ELR (cell line): ENCODE results near the gene ZNF438.

Experiments
- DNase-seq: peaks from one replicate; pipeline ENCODE4 v3.0.0-alpha.2; 2015; ENCODE audit warnings: low read depth

ZNF438 gene

DNA sequence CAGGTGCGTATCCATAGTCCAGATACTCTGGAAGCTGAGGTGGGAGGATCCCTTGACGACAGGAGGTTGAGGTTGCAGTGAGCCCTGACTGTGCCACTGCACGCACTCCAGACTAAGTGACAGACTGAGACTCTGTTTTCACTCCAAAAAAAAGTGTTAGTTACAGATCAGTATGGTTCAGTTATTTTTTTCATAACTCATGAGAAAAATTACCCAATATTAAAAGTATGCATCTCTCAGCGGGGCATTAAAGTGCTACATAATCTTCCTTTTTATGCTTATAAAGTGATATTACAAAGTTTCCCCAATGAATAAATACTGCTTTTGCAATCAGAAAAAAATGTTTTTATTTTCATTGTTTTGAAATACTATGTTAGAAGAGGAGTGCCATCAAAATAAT, 147.9 kb downstream of the ZNF438 start:
- DNase-seq: no peak

DNA sequence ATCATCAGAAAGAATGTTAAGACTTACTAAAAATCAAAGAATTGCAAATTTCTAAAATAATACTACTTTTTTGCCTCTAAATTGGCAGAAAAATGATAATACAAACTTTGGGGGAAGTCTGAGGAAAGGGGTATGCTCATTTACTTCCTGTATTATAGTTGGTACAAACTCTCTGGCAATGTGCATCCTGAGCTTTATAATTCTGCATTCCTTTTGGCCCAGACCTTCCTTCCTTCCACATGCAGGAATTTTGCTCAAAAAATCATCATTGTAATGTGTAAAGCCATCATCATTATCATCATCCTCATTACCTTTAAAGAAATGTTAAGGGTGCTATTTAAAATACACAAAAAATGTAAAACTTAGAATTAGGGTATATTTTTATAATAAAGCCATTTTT, 148.5 kb downstream of the ZNF438 start:
- no peak for DNase-seq

DNA sequence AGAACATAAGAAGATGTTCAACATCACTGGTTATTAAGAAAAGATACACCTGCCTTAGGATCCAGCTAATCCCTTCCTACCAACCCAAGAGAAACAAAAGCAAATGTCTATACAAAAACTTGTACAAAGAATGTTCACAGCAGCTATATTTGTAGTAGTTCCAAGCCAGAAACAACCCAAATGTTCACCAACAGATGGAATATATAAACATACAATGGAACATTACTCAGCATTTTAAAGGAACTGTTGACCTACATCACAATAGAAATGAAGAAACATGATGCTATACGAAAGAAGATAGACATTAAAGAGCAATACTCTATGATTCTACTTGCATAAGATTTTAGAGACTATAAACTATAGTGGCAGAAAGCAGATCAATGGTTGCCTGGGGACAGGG, 149.4 kb downstream of the ZNF438 start:
- DNase-seq: no peak

DNA sequence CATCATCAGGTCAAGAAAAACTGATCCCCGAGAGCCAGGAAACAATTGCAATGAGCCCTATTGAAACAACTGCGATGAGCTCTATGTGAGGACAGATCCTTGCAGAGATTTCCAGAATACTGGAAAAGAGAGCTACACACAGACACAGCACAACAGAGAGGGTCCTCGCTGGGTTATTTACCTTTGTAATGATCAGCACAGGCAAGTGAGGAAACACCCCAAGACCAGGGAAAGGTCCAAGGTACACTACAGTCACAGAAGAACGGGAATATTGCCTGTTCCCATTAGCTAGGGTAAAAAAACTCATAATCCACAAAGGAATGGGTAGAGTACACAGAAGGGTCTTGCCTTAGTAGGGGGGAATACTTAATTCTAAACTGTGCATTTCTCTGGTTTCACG, 152.7 kb downstream of the ZNF438 start:
- no peak for DNase-seq

DNA sequence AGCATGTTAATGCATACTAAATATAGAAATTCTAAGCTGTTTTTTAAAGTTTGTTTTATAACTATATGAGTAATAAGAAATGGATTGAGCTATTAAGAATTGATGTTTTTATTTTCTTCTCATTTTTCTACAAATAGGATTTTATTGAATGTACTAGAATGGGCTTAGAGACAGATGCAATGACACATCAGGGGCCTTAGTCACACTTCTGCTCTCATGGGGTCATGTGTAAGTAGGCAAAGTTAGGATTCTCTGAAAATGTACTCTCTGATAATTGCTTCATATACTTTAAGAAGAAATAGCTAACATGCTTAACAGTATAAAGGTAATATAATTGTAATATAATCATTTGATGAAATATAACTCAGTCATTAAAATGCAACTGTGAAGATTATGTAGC, 154.6 kb downstream of the ZNF438 start:
- DNase-seq: peak; percentile 50

DNA sequence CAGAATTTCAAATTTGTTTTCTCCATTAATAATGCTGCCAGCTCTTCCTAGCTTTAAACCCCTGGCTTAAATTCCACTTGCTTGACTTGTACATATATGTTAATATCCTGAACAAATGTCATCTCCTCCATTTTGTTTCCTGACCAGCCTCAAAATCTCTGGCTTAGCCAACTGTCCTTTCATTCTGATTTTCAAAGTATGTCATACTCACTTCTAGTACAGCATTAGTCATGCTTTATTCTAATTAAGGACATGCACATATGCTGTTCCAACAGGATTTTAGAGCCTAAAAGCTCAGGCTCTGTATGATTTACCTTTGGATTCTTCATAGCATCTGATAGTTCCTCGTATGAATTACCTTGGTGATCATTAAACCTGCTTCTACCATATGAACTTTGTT, 158.3 kb downstream of the ZNF438 start:
- DNase-seq: peak; percentile 30

DNA sequence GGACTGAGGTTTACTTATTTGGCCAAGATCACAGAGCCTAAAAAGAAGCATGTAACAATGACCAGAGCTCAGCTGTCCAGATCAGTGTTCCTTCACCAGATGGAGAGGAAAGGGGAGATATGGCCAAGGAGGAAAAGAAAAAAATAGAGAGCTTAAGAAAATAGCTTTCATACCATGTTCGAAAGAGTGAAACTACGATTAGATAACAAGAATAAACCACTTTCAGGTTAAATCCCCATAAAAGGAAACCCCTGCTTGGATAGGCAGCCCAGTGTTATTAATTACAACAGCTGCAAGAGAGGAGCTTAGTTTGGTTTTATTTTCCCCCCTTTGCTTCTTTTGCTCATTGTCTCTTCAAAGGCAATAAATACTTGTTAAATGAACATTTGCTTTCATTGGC, 160.8 kb downstream of the ZNF438 start:
- DNase-seq: no peak

DNA sequence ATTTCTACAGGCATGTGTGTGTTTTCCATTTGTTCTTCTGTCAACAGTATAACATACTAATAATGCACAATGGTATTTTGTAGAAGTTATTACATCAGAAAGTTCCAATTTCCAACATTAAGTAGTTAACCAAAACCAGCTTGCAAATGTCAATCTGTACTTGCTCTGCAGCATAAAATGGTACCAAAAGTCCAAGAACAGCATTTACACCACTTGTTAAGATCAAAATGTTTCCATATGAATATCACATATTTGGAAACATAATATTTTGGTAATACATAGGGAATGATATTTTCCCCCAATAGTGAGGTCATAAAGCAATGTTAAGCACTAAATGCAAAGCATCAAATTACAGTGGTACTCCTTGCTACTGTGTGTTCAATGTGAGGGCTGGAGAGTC, 162.1 kb downstream of the ZNF438 start:
- DNase-seq: no peak

DNA sequence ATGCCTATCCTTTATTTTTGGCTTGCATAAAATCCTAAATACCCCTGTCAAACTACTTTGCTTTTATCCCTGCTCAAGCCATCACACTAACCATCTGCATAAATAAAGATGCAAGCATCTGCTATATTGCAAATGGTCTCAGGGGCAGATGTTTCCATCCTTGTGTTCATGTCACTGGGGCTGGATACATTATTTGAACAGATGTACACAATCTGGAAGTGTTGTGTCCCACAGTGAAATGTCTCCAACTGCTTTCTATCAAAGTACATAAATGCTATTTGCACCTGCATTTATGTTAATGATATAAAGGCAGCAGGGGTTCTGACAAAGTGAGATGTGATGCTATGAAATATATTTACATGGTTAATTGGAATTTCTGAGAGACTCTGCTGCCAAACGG, 163.1 kb downstream of the ZNF438 start:
- no peak for DNase-seq

DNA sequence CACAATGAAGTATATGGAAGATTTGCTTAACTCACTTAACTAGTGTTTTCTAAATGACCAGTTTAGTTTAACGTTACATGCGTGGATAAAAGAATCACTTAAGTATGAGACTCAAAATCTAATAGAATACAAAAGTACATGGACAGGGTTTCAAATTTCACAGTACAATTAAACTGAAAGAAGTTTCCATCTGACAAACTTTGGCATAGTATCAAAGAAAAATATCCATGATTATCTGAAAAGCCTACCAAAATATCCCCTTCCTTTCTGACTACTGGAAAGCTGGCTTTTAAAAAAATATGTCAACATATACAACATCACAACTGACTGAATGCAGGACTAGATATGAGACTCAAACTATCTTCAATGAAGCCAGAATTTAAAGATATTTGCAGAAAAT, 164.8 kb downstream of the ZNF438 start:
- no peak for DNase-seq

DNA sequence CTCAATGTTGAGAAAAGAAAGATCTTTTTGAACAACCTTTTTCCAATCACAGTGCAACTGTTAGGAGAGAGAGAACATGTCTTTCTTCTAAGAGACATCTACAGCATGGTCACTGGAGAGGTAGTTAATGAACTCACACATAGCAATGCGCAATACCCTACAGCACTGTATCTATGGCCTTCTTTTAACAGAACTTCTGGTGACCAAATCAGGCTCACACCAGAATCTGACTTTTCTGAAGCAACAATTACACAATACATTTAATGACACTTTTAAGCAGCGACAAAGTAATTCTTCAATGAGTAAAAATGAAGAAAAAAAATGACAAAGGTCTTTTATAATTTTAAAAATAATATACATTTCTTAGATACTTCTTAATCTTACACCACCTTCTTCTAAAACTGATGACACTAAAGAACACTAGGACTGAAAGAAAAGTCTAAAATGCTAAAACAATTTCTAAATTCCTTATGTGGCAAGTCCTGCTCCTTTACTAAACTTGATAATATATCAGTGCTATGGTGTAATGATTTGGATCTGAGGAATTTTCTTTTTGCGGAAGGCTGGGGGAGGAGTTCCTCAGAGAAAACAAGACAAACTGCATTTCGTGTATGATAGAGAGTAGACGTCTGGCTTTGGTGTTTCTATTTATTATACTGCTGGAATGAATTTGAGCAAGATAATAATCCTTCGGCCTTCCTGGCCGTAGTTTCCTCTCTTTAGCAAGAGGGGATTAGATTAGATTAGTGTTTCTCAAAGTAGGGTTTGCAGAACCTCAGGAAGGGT, 166.3 kb downstream of the ZNF438 start:
- no peak for DNase-seq

DNA sequence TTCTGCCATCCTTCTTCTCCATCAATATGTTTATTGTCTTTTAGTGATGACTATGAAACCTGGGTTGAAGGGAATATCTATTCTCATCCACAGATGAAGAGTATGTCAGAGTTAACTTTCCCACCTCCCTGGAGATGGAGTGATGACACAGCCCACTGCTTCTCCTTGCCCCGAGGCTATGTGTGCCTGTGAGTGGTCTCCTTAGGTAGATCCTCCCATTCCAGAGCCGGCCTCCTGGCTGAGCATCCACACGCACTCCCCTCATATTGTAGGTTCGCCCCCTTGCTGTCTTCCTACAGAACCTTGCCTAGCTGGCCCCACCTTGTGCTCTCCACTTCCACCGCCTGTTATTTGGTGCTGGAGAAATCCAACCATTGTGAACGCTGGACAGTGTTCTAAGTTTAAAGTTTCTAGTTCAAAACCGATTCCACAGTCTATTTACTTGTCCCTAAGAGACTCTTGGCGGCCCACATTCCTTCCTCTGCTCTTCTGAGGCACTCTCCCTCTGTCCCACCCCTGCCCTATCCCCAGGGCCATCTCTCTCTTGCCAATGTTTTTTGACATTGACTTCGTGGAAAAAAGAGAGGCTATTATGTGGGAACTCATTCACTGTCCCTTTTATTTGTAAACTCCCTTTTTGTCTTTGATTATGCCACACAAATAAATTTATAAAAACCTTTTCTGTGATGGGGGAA, 168.0 kb downstream of the ZNF438 start:
- DNase-seq: peak; percentile 37

DNA sequence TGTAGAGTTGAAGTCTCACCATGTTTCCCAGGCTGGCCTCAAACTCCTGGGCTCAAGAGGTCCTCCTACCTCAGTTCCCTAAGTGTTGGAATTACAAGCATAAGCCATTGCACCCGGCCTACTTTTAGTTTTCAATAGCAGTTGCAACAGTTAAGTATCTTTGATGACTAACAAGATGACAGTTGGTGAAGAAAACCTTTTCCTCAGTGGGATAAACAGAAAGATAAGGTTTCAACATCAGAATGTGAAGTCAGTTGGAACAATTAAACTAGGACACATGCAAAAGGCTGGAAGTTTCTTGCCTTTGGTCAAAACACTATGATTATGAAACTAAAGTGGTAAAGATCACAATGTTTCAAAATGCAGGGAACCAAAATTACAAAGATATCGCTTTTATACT, 169.2 kb downstream of the ZNF438 start:
- peak; percentile 71 for DNase-seq

DNA sequence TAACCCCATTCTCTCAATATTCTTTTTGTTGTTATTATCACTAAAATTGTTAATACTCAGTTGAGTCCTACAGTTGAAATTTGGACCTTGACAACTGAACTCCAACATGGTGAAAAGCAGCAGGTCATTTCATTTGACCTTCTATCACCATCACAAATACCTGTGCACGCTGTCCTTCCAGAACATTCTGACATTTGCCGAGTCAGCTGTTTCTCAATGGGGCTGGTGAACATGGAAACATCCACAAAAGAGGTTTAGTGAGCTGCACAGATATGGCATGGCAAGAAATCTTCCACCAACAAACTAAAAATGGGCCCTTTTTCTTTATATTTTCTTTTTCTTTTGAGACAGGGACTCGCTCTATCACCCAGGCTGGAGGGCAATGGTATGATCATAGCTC, 169.7 kb downstream of the ZNF438 start:
- no peak for DNase-seq

DNA sequence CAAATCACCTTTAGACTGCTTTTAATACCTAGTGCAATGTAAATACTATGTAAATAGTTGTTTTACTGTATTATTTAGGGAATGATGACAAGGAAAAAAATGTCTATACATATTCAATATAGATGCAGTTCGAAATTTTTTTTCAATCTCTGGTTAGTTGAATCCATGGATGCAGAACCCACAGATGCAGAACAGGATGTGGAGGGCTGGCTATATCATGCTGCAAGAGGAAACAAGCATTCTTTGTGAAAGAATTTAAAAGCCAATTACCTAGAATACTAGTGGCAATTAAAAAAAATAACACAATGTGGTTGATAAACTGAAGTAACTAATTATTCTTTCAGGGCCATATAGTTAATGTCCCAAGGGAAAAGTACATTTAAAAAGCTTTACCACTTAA, 170.4 kb downstream of the ZNF438 start:
- no peak for DNase-seq

DNA sequence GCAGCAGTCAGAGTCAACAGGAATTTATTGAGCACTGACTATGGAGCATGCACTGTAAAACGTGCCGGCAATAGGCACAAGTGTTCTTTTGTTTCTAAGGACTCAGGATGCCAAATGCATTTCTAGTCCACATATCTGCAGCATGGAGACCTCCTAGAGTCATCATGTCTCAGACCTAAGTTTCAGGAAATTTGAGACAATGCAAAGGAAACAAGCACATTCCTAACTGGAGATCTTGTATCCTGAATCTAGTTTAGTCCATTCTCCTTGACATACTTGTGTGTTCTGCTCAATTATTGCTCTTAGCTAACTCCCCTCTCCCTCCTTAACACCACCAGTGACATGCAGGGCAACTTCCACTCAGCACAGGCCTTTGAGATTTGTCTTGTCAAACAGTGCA, 173.2 kb downstream of the ZNF438 start:
- DNase-seq: no peak

DNA sequence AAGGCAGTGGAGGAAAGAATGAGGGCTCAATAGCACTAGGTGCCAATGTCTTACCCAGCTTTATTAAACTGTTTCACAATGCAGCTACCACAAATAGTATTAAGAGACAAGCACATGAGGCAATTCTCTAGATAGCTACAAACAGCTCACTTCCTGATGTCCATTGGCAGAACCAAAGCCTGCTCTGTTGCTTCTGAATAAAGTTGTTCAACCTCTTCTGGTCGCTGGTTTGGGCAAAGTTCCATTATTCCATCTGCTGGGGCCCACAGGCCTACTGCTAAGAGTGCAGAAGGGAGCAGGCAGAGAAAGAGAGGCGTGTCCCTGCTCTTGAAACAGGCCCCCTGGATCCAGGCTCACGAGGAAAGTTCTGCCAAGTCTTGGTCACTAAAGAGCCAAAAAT, 173.9 kb downstream of the ZNF438 start:
- DNase-seq: no peak

DNA sequence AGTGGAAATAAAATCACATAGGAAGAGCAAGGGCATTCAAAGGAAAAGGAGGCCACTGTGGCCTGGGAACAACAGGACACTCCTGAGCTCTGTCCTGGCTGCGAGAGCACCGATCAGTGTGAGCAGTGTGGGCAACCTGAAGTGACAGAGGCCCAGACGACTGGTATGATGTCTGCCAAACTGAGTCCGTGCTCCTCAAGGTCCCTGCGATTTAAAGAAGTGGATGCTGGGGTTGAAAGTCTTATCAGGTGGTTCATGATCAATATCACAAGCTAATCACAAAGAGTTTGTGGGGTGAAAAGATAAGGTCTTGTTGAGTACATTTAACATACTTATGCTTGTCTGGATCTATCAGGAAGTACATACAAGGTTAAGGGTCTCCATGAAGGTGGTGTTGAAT, 176.5 kb downstream of the ZNF438 start:
- no peak for DNase-seq

DNA sequence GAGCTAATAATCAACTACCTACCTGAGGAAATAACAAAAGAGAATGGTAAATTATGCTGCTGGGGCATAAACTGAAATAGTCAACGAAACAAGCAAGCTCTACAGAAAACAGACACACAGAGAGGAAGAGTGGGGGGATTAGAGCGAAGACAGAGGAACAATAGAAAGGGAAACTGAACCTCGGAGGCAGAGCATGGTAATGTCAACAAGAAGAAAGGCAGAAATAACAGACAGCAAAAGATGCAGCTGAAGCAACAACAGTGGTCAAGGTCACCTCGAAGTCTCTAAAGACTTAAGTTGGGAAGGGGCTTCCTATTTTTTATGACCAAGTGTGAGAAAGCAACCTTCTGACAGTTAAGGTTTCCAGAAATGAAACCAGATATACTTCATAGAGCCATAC, 177.0 kb downstream of the ZNF438 start:
- DNase-seq: no peak

DNA sequence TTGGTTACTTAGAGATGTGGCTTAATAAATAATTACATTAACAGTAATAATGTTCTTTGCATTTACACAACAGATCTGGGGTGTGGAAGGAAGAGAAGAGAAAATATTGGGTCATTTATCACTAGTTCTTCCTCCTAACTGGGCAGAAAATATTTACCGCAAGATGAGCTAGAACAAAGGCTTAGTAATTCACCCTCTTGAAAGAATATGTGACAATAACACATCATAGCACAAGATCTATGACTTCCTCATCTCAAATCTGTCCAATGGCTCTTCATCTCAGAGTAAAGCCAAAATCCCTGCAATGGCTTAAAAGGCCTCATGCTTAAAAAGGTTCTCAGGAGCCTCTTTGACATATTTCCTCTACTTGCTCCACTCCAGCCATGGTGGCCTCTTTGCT, 178.6 kb downstream of the ZNF438 start:
- no peak for DNase-seq

DNA sequence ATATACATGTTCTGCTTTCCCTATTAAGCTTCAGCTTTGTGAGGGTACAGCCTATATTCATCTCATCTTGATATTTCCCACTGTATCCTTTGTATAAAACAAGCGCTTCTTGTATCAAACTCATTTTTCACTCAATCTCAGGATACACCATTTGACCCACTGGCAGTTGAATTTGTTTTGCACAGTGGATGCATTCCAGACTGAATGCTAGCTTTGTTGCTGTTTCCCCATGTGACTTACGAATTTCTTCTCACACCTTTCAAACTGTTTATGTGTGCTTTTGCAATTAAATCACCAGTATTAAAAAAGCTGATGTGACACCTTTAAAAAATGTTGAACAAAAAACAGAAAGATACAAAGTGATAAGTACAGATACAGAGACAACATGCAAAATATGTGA, 180.9 kb downstream of the ZNF438 start:
- DNase-seq: no peak

DNA sequence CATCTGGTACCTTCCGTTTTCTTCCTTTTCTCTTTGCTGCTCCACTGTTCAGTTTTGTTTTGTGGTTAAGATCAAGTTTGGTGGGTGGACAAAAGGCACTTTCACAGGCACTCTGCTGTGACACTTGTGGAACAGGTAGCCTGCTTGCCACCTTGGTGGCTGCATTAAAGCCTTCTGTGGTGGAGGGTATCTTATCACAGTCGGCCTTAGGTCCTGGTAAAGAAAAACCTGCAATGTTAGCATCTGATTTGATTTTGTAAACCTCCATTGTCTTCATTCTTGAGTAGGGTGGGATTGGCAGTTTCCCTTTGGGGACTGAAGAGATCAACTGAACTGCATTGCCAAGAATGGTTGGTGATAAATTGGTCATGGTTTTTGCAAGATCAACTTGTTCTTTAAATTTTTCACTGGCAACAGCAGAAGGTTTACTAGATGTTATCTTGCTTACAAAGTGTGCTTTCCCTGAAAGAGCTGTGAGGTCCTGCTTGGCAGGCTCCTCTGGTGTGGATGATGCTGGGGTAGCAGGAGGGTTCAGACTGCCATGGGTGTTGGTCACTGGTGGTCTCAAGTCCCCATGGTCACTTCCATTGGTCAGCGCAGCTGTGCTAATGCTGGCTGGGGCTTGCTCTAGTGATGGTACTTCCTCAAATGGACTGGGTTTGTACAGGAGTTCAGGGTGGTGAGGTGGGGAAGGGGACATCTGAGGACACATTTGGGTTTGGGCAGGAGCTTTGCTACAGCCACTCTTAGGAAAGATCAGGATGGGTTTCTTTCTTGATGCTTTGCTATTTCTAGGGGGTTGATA, 182.2 kb downstream of the ZNF438 start:
- DNase-seq: no peak

DNA sequence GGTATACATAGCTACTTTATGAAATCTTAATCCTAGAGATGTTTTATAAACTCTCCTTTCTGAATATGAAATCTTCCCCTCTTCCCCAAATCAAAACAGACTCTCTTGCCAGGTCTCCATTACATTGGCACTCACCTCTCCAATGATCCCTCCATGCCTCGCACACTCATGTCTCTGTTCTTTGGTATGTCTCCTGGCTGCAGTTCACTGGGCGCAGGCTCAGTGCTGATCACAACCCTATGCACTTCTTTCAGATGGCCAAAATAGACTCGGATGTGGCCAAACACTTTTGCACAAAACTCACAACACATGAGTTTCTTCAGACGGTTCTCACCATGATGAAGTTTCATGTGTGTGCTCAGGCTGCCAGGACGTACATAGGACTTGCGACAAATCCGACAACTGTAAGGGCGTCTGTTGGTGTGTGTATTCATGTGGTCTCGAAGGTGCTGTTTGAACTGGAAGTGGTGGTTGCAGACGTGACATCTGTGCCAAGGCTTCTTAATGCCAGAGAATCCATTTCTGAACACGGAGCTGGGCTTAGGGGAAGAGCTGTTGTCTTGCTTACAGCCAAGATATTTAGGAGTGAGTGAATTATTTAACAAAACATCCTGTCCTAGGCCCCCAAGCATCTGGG, 183.2 kb downstream of the ZNF438 start:
- no peak for DNase-seq
